Measurements from ENCODE around the gene CMSS1.

- TF ChIP-seq, protein P1, sequence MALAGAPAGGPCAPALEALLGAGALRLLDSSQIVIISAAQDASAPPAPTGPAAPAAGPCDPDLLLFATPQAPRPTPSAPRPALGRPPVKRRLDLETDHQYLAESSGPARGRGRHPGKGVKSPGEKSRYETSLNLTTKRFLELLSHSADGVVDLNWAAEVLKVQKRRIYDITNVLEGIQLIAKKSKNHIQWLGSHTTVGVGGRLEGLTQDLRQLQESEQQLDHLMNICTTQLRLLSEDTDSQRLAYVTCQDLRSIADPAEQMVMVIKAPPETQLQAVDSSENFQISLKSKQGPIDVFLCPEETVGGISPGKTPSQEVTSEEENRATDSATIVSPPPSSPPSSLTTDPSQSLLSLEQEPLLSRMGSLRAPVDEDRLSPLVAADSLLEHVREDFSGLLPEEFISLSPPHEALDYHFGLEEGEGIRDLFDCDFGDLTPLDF (CRISPR knock-in tag; IDR thresholded peaks at IDR 0.05), result no peak
- TF ChIP-seq, protein P2, sequence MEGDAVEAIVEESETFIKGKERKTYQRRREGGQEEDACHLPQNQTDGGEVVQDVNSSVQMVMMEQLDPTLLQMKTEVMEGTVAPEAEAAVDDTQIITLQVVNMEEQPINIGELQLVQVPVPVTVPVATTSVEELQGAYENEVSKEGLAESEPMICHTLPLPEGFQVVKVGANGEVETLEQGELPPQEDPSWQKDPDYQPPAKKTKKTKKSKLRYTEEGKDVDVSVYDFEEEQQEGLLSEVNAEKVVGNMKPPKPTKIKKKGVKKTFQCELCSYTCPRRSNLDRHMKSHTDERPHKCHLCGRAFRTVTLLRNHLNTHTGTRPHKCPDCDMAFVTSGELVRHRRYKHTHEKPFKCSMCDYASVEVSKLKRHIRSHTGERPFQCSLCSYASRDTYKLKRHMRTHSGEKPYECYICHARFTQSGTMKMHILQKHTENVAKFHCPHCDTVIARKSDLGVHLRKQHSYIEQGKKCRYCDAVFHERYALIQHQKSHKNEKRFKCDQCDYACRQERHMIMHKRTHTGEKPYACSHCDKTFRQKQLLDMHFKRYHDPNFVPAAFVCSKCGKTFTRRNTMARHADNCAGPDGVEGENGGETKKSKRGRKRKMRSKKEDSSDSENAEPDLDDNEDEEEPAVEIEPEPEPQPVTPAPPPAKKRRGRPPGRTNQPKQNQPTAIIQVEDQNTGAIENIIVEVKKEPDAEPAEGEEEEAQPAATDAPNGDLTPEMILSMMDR (CRISPR knock-in tag; IDR thresholded peaks at IDR 0.05), result no peak
- TF ChIP-seq ZNF761 (CRISPR knock-in tag; conservative IDR thresholded peaks at IDR 0.05) (no peak), ZFP36 (IDR thresholded peaks at IDR 0.05; ENCODE audit: borderline replicate concordance, low read depth, low read length, partially characterized antibody) (no peak), HIVEP1 (CRISPR knock-in tag; IDR thresholded peaks at IDR 0.05) (no peak), EZH2 (conservative IDR thresholded peaks at IDR 0.05; ENCODE audit: low read depth, low read length) (no peak), FOXA3 (CRISPR knock-in tag; IDR thresholded peaks at IDR 0.05) (no peak), REPIN1 (CRISPR knock-in tag; IDR thresholded peaks at IDR 0.05; ENCODE audit: borderline replicate concordance, low read depth) (no peak), LCORL (IDR thresholded peaks at IDR 0.05) (no peak), LCORL (CRISPR knock-in tag; IDR thresholded peaks at IDR 0.05) (no peak), RFX5 (IDR thresholded peaks at IDR 0.05; ENCODE audit: low read depth, low read length) (no peak)
- TF ChIP-seq, protein P3, sequence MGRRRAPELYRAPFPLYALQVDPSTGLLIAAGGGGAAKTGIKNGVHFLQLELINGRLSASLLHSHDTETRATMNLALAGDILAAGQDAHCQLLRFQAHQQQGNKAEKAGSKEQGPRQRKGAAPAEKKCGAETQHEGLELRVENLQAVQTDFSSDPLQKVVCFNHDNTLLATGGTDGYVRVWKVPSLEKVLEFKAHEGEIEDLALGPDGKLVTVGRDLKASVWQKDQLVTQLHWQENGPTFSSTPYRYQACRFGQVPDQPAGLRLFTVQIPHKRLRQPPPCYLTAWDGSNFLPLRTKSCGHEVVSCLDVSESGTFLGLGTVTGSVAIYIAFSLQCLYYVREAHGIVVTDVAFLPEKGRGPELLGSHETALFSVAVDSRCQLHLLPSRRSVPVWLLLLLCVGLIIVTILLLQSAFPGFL (CRISPR knock-in tag; IDR thresholded peaks at IDR 0.05), result no peak
Observed at GRCh38 chr3:100083209-100083608, 265.5 kb downstream of the CMSS1 start.

Measured in HepG2 (cell line).